ENCODE measurements around the gene SMIM26.

- TF ChIP-seq, protein P1, sequence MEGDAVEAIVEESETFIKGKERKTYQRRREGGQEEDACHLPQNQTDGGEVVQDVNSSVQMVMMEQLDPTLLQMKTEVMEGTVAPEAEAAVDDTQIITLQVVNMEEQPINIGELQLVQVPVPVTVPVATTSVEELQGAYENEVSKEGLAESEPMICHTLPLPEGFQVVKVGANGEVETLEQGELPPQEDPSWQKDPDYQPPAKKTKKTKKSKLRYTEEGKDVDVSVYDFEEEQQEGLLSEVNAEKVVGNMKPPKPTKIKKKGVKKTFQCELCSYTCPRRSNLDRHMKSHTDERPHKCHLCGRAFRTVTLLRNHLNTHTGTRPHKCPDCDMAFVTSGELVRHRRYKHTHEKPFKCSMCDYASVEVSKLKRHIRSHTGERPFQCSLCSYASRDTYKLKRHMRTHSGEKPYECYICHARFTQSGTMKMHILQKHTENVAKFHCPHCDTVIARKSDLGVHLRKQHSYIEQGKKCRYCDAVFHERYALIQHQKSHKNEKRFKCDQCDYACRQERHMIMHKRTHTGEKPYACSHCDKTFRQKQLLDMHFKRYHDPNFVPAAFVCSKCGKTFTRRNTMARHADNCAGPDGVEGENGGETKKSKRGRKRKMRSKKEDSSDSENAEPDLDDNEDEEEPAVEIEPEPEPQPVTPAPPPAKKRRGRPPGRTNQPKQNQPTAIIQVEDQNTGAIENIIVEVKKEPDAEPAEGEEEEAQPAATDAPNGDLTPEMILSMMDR (IDR thresholded peaks at IDR 0.05): no peak
- TF ChIP-seq POLR2A (IDR thresholded peaks at IDR 0.05): no peak
Observed at GRCh38 chr20:18523066-18523465, 44.2 kb upstream of the SMIM26 start.

Data from adrenal gland (tissue), 5 donors.